ENCODE results near the gene CATSPERD.
"Not testable (repeated sequence)": the region's sequence is repeated elsewhere in the genome, so short reads cannot be mapped to it uniquely, and the experiment has no call there.

CATSPERD gene

GRCh38 chr19:5695649-5696195, 24.7 kb upstream of the CATSPERD start:
- no peak for DNase-seq
- in situ Hi-C loops (cut with MboI; ENCODE audit: low pct_unique_long_range_greater_than_20kb, low sequenced_read_pairs), result no loop called here

- in situ Hi-C loops (cut with MboI; ENCODE audit: low pct_unique_long_range_greater_than_20kb, low sequenced_read_pairs), result no loop called here
- no peak for DNase-seq
These were observed 24.0 kb upstream of the CATSPERD start for GRCh38 chr19:5696196-5697021.

- DNase-seq, result no peak
- in situ Hi-C loops (cut with MboI; ENCODE audit: low pct_unique_long_range_greater_than_20kb, low sequenced_read_pairs), result no loop called here
These were observed 23.2 kb upstream of the CATSPERD start for GRCh38 chr19:5697022-5697889.

- in situ Hi-C loops (cut with MboI; ENCODE audit: low pct_unique_long_range_greater_than_20kb, low sequenced_read_pairs), result no loop called here
- DNase-seq, result no peak
These were observed 22.4 kb upstream of the CATSPERD start for GRCh38 chr19:5697890-5698634.

GRCh38 chr19:5698635-5699422, 21.6 kb upstream of the CATSPERD start:
- in situ Hi-C loops (cut with MboI; ENCODE audit: low pct_unique_long_range_greater_than_20kb, low sequenced_read_pairs), result no loop called here
- no peak for DNase-seq

- in situ Hi-C loops (cut with MboI; ENCODE audit: low pct_unique_long_range_greater_than_20kb, low sequenced_read_pairs), result no loop called here
- no peak for DNase-seq
These were observed 19.9 kb upstream of the CATSPERD start for GRCh38 chr19:5700455-5701092.

GRCh38 chr19:5702053-5702410, 18.4 kb upstream of the CATSPERD start:
- DNase-seq; in situ Hi-C loops (cut with MboI; ENCODE audit: low pct_unique_long_range_greater_than_20kb, low sequenced_read_pairs): not testable (repeated sequence)

- no peak for DNase-seq
- in situ Hi-C loops (cut with MboI; ENCODE audit: low pct_unique_long_range_greater_than_20kb, low sequenced_read_pairs), result no loop called here
These were observed 16.3 kb upstream of the CATSPERD start for GRCh38 chr19:5703819-5704818.

GRCh38 chr19:5705552-5705951, 14.9 kb upstream of the CATSPERD start:
- in situ Hi-C loops (cut with MboI; ENCODE audit: low pct_unique_long_range_greater_than_20kb, low sequenced_read_pairs), result no loop called here
- no peak for DNase-seq

- in situ Hi-C loops (cut with MboI; ENCODE audit: low pct_unique_long_range_greater_than_20kb, low sequenced_read_pairs), result no loop called here
- no peak for DNase-seq
These were observed 13.4 kb upstream of the CATSPERD start for GRCh38 chr19:5706876-5707573.

- in situ Hi-C loops (cut with MboI; ENCODE audit: low pct_unique_long_range_greater_than_20kb, low sequenced_read_pairs), result no loop called here
- no peak for DNase-seq
These were observed 12.6 kb upstream of the CATSPERD start for GRCh38 chr19:5707576-5708575.

GRCh38 chr19:5711025-5711424, 9.4 kb upstream of the CATSPERD start:
- in situ Hi-C loops (cut with MboI; ENCODE audit: low pct_unique_long_range_greater_than_20kb, low sequenced_read_pairs), result no loop called here
- no peak for DNase-seq

GRCh38 chr19:5711713-5712161, 8.7 kb upstream of the CATSPERD start:
- no peak for DNase-seq
- in situ Hi-C loops (cut with MboI; ENCODE audit: low pct_unique_long_range_greater_than_20kb, low sequenced_read_pairs), result no loop called here

- in situ Hi-C loops (cut with MboI; ENCODE audit: low pct_unique_long_range_greater_than_20kb, low sequenced_read_pairs), result no loop called here
- DNase-seq, result no peak
These were observed 7.2 kb upstream of the CATSPERD start for GRCh38 chr19:5713228-5713627.

GRCh38 chr19:5714816-5715215, 5.6 kb upstream of the CATSPERD start:
- DNase-seq, result no peak
- in situ Hi-C loops (cut with MboI; ENCODE audit: low pct_unique_long_range_greater_than_20kb, low sequenced_read_pairs), result no loop called here
